Measurements from ENCODE around the gene TMEM117. TPM values are rescaled to one million over a fixed set of nuclear protein-coding genes. Genes with fewer than 3 reads are reported as not detected.
"Not testable (repeated sequence)": the region's sequence is repeated elsewhere in the genome, so short reads cannot be mapped to it uniquely, and the experiment has no call there.

TMEM117 gene
- total RNA-seq, 1 experiment from 2014 or later, result 5.9 TPM

- Histone ChIP-seq H3K27ac (ENCODE audit: low read depth, low read length, poor library complexity, severe bottlenecking) (no peak overlapping the region), H3K4me3 (ENCODE audit: low read depth, low read length, poor library complexity, severe bottlenecking) (no peak overlapping the region), H3K9me3 (ENCODE audit: low read depth, low read length, poor library complexity, severe bottlenecking) (peaks cover 6% of the 10 kb centered on the region), H3K36me3 (ENCODE audit: insufficient read depth, low read length, poor library complexity, severe bottlenecking) (no peaks in the 10 kb centered on the region), H3K4me1 (ENCODE audit: insufficient read depth, low read length, poor library complexity, severe bottlenecking) (no peaks in the 10 kb centered on the region), H3K27me3 (replicated peaks; ENCODE audit: insufficient read depth, low read depth, low read length, poor library complexity) (no peaks in the 10 kb centered on the region)
- BruUV-seq (replicated peaks), result no TSS peak
- TF ChIP-seq, protein P1, sequence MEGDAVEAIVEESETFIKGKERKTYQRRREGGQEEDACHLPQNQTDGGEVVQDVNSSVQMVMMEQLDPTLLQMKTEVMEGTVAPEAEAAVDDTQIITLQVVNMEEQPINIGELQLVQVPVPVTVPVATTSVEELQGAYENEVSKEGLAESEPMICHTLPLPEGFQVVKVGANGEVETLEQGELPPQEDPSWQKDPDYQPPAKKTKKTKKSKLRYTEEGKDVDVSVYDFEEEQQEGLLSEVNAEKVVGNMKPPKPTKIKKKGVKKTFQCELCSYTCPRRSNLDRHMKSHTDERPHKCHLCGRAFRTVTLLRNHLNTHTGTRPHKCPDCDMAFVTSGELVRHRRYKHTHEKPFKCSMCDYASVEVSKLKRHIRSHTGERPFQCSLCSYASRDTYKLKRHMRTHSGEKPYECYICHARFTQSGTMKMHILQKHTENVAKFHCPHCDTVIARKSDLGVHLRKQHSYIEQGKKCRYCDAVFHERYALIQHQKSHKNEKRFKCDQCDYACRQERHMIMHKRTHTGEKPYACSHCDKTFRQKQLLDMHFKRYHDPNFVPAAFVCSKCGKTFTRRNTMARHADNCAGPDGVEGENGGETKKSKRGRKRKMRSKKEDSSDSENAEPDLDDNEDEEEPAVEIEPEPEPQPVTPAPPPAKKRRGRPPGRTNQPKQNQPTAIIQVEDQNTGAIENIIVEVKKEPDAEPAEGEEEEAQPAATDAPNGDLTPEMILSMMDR (conservative IDR thresholded peaks at IDR 0.05; ENCODE audit: low read depth, low read length), result no peak
- TF ChIP-seq EZH2 (IDR thresholded peaks at IDR 0.05; ENCODE audit: borderline replicate concordance, low read depth, low read length, poor library complexity, severe bottlenecking), result no peak
- CTCF ChIA-PET, result no interaction called here
- POLR2A ChIA-PET (ENCODE audit: low non-redundant PET), result no interaction called here
- DNase-seq (ENCODE audit: low spot score), result no peak
- intact Hi-C loops (cut with micrococcal nuclease; ENCODE audit: unreplicated experiment), result no loop called here
Observed at GRCh38 chr12:44026046-44026445, 190.2 kb downstream of the TMEM117 start.

DNA sequence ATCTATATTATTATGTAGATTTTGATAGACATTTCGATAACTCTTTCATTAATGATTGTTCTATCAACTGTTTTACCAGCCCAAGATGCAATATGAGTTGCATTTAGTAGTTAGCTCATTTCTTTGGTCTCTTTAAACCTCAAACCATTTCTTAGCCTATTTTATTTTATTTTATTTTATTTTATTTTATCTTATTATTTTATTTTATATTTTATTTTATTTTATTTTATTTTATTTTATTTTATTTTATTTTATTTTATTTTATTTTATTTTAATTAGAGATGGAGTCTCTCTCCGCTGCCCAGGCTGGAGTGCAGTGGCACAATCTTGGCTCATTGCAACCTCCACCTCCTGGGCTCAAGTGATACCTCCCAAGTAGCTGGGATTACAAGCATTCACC is 191.0 kb downstream of the TMEM117 start:
- H3K27me3 ChIP-seq (replicated peaks; ENCODE audit: insufficient read depth, low read depth, low read length, poor library complexity); DNase-seq (ENCODE audit: low spot score); intact Hi-C loops (cut with micrococcal nuclease; ENCODE audit: unreplicated experiment); H3K36me3 ChIP-seq (ENCODE audit: insufficient read depth, low read length, poor library complexity, severe bottlenecking); CTCF ChIA-PET; POLR2A ChIA-PET (ENCODE audit: low non-redundant PET); H3K4me1 ChIP-seq (ENCODE audit: insufficient read depth, low read length, poor library complexity, severe bottlenecking); H3K27ac ChIP-seq (ENCODE audit: low read depth, low read length, poor library complexity, severe bottlenecking); BruUV-seq (replicated peaks); H3K4me3 ChIP-seq (ENCODE audit: low read depth, low read length, poor library complexity, severe bottlenecking): not testable (repeated sequence)
- peaks cover 14% of the 10 kb centered on the region for H3K9me3 ChIP-seq (ENCODE audit: low read depth, low read length, poor library complexity, severe bottlenecking)

- Histone ChIP-seq H3K27ac (ENCODE audit: low read depth, low read length, poor library complexity, severe bottlenecking) (no peak overlapping the region), H3K9me3 (ENCODE audit: low read depth, low read length, poor library complexity, severe bottlenecking) (peaks cover 21% of the 10 kb centered on the region), H3K4me1 (ENCODE audit: insufficient read depth, low read length, poor library complexity, severe bottlenecking) (no peaks in the 10 kb centered on the region), H3K27me3 (replicated peaks; ENCODE audit: insufficient read depth, low read depth, low read length, poor library complexity) (no peaks in the 10 kb centered on the region), H3K4me3 (ENCODE audit: low read depth, low read length, poor library complexity, severe bottlenecking) (no peak overlapping the region), H3K36me3 (ENCODE audit: insufficient read depth, low read length, poor library complexity, severe bottlenecking) (no peaks in the 10 kb centered on the region)
- no TSS peak for BruUV-seq (replicated peaks)
- DNase-seq (ENCODE audit: low spot score), result no peak
- TF ChIP-seq, protein P1 (conservative IDR thresholded peaks at IDR 0.05; ENCODE audit: low read depth, low read length), result no peak
- TF ChIP-seq EZH2 (IDR thresholded peaks at IDR 0.05; ENCODE audit: borderline replicate concordance, low read depth, low read length, poor library complexity, severe bottlenecking), result no peak
- ChIA-PET POLR2A (ENCODE audit: low non-redundant PET) (no interaction called here), CTCF (no interaction called here)
- intact Hi-C loops (cut with micrococcal nuclease; ENCODE audit: unreplicated experiment), result no loop called here
Observed at GRCh38 chr12:44029194-44029593, 193.3 kb downstream of the TMEM117 start.

DNA sequence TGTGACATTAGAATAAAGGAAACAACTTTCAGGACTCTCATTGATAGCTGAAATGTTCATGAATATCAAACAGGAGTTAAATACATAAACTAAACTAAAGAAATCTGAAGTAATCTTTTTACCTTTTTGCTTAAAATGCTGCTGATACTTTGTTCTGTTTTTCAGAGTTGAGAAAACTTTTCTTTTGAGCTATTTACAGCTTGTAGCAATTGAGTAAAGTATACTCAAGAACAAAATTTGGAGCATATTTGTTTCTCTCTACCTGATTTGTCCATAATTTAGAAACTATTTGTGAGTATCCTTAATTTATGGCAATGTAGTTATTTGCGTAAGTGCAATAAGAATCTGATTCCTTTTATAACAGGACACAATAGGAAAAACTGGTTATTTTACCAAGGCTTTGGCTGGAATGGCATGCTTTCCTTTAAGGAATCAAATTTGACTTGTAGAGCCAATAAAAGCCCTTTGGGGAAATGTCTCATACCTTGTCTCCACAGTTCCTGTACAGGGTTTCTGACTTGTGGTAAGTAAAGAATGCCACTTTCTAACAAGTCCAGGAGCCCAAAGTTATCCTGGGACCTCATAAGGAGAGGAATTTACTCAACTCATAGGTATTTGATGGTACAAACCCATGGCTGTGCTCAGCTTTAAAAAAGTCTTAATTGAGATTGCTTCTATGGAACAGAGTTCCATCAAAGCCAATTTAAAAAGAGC is 195.7 kb downstream of the TMEM117 start:
- H3K4me3 ChIP-seq (ENCODE audit: low read depth, low read length, poor library complexity, severe bottlenecking), result no peak overlapping the region
- no peak for TF ChIP-seq EZH2 (IDR thresholded peaks at IDR 0.05; ENCODE audit: borderline replicate concordance, low read depth, low read length, poor library complexity, severe bottlenecking)
- TF ChIP-seq, protein P1 (conservative IDR thresholded peaks at IDR 0.05; ENCODE audit: low read depth, low read length), result no peak
- CTCF ChIA-PET, result no interaction called here
- no peaks in the 10 kb centered on the region for H3K27me3 ChIP-seq (replicated peaks; ENCODE audit: insufficient read depth, low read depth, low read length, poor library complexity)
- no TSS peak for BruUV-seq (replicated peaks)
- intact Hi-C loops (cut with micrococcal nuclease; ENCODE audit: unreplicated experiment), result no loop called here
- POLR2A ChIA-PET (ENCODE audit: low non-redundant PET), result no interaction called here
- H3K9me3 ChIP-seq (ENCODE audit: low read depth, low read length, poor library complexity, severe bottlenecking), result peaks cover 21% of the 10 kb centered on the region
- no peaks in the 10 kb centered on the region for H3K4me1 ChIP-seq (ENCODE audit: insufficient read depth, low read length, poor library complexity, severe bottlenecking)
- no peak overlapping the region for H3K27ac ChIP-seq (ENCODE audit: low read depth, low read length, poor library complexity, severe bottlenecking)
- DNase-seq (ENCODE audit: low spot score), result no peak
- H3K36me3 ChIP-seq (ENCODE audit: insufficient read depth, low read length, poor library complexity, severe bottlenecking), result no peaks in the 10 kb centered on the region

Data from A673 (cell line).